Neural progenitor cell (in vitro differentiated cells): Measurements from ENCODE around the gene LAG3. TPM values are rescaled to one million over a fixed set of nuclear protein-coding genes. Genes with fewer than 3 reads are reported as not detected.

Source experiments
- DNase-seq: peaks from one replicate; pipeline ENCODE4 v3.0.0-alpha.2; 2016; ENCODE audit warnings: low spot score
- H2AFZ ChIP-seq: fragments of 200-600 bp; sonication (generic); replicated peaks from 2 replicates; pipeline ENCODE4 v1.6.1; 2016; ENCODE audit warnings: antibody characterized with exemption
- H3F3A ChIP-seq: fragments of 200-600 bp; sonication (generic); 2 replicates; pipeline ENCODE4 v1.6.1; 2016; ENCODE audit warnings: antibody characterized with exemption, low read depth
- H3K27ac ChIP-seq: fragments of 200-600 bp; sonication (generic); 2 replicates; pipeline ENCODE4 v1.5.1; 2016; ENCODE audit warnings: mild to moderate bottlenecking
- H3K27me3 ChIP-seq: fragments of 200-600 bp; sonication (generic); 2 replicates; pipeline ENCODE4 v1.6.1; 2016; ENCODE audit warnings: mild to moderate bottlenecking, moderate library complexity
- H3K36me3 ChIP-seq: fragments of 200-600 bp; sonication (generic); 2 replicates; pipeline ENCODE4 v1.5.1; 2016
- H3K4me1 ChIP-seq: fragments of 200-600 bp; sonication (generic); 2 replicates; pipeline ENCODE4 v1.6.1; 2016; ENCODE audit warnings: mixed run types
- H3K4me2 ChIP-seq: fragments of 200-600 bp; sonication (generic); 2 replicates; pipeline ENCODE4 v1.6.1; 2016
- H3K4me3 ChIP-seq: fragments of 200-600 bp; sonication (generic); 2 replicates; pipeline ENCODE4 v1.5.1; 2016
- H3K79me2 ChIP-seq: fragments of 200-600 bp; sonication (generic); 2 replicates; pipeline ENCODE4 v1.6.1; 2016; ENCODE audit warnings: low read depth
- H3K9ac ChIP-seq: fragments of 200-600 bp; sonication (generic); 2 replicates; pipeline ENCODE4 v1.6.1; 2016
- H3K9me3 ChIP-seq: fragments of 200-600 bp; sonication (generic); 2 replicates; pipeline ENCODE4 v1.5.1; 2016; ENCODE audit warnings: low read depth
- H4K20me1 ChIP-seq: fragments of 200-600 bp; sonication (generic); 2 replicates; pipeline ENCODE4 v1.6.1; 2016; ENCODE audit warnings: low read depth
- H3K27ac Mint-ChIP-seq: 3 replicates; pipeline ENCODE4 v1.8.0; 2021; ENCODE audit warnings: mixed read lengths
- H3K27me3 Mint-ChIP-seq: 2 replicates; pipeline ENCODE4 v1.8.0; 2022; ENCODE audit warnings: low read depth, mild to moderate bottlenecking, inconsistent platforms, moderate library complexity, mixed read lengths; ENCODE audit not compliant: insufficient read depth
- H3K36me3 Mint-ChIP-seq: 3 replicates; pipeline ENCODE4 v1.8.0; 2021; ENCODE audit warnings: mixed read lengths
- H3K4me1 Mint-ChIP-seq: 3 replicates; pipeline ENCODE4 v1.8.0; 2021; ENCODE audit warnings: mixed read lengths
- H3K4me3 Mint-ChIP-seq: 3 replicates; pipeline ENCODE4 v1.8.0; 2021; ENCODE audit warnings: mild to moderate bottlenecking, moderate library complexity, mixed read lengths
- H3K9me3 Mint-ChIP-seq: 3 replicates; pipeline ENCODE4 v1.8.0; 2020; ENCODE audit warnings: mixed read lengths
- CTCF ChIP-seq: fragments of 200-600 bp; sonication (generic); IDR thresholded peaks from 2 replicates; pipeline ENCODE4 v1.5.1; 2017; ENCODE audit warnings: antibody characterized with exemption, mild to moderate bottlenecking
- EZH2 ChIP-seq: fragments of 200-600 bp; sonication (generic); IDR thresholded peaks from 2 replicates; pipeline ENCODE4 v1.6.1; 2017; ENCODE audit warnings: antibody characterized with exemption, mild to moderate bottlenecking, moderate library complexity
- EZH2phosphoT487 ChIP-seq: fragments of 200-600 bp; sonication (generic); IDR thresholded peaks from 2 replicates; pipeline ENCODE4 v1.6.1; 2017; ENCODE audit warnings: antibody characterized with exemption
- total RNA-seq: library from RNA; depleted of rRNA; stranded (reverse); fragments of >200 nt; gene quantifications from 2 replicates; pipeline ENCODE4 v1.2.3, GENCODE V29; 2015; ENCODE audit warnings: low replicate concordance

Gene LAG3
- total RNA-seq, 1 donor from 2014 or later, result 0.45 TPM

- Histone ChIP-seq H4K20me1 (no peaks in the 10 kb centered on the region), H3K27me3 (no peaks in the 10 kb centered on the region), H3K4me3 (no peak overlapping the region), H3K36me3 (no peaks in the 10 kb centered on the region), H3K4me1 (no peaks in the 10 kb centered on the region), H3K79me2 (no peaks in the 10 kb centered on the region), H3K27ac (no peak overlapping the region), H3K9me3 (no peaks in the 10 kb centered on the region), H2AFZ (no peak overlapping the region), H3F3A (peaks cover 3% of the 10 kb centered on the region), H3K9ac (no peak overlapping the region), H3K4me2 (no peak overlapping the region)
- no peak for DNase-seq
- Mint-ChIP-seq H3K27me3 (peaks cover 1% of the 10 kb centered on the region), H3K4me1 (peaks cover 9% of the 10 kb centered on the region), H3K9me3 (peaks cover 1% of the 10 kb centered on the region), H3K36me3 (peaks cover under 1% of the 10 kb centered on the region), H3K4me3 (no peak overlapping the region), H3K27ac (no peak overlapping the region)
- no peak for TF ChIP-seq CTCF
- TF ChIP-seq EZH2, result no peak
- no peak for TF ChIP-seq EZH2phosphoT487
Observed at GRCh38 chr12:6799147-6799546, 26.8 kb downstream of the LAG3 start.

GRCh38 chr12:6807170-6807569 lies 34.9 kb downstream of the LAG3 start:
- H3K9ac ChIP-seq, result no peak overlapping the region
- H3K4me2 ChIP-seq, result no peak overlapping the region
- no peaks in the 10 kb centered on the region for H3K9me3 ChIP-seq
- TF ChIP-seq EZH2phosphoT487 (no peak), CTCF (no peak), EZH2 (no peak)
- H3K27me3 ChIP-seq, result no peaks in the 10 kb centered on the region
- H3K4me1 Mint-ChIP-seq, result peaks cover 18% of the 10 kb centered on the region
- no peaks in the 10 kb centered on the region for H4K20me1 ChIP-seq
- peaks cover 11% of the 10 kb centered on the region for H3K4me1 ChIP-seq
- no peaks in the 10 kb centered on the region for H3K36me3 ChIP-seq
- H3K79me2 ChIP-seq, result no peaks in the 10 kb centered on the region
- H3K27me3 Mint-ChIP-seq, result peaks cover 8% of the 10 kb centered on the region
- no peak overlapping the region for H2AFZ ChIP-seq
- H3F3A ChIP-seq, result peaks cover 6% of the 10 kb centered on the region
- no peak overlapping the region for H3K4me3 Mint-ChIP-seq
- H3K4me3 ChIP-seq, result no peak overlapping the region
- H3K36me3 Mint-ChIP-seq, result peaks cover 2% of the 10 kb centered on the region
- no peak overlapping the region for H3K27ac ChIP-seq
- no peak for DNase-seq
- no peak overlapping the region for H3K27ac Mint-ChIP-seq
- peaks cover 5% of the 10 kb centered on the region for H3K9me3 Mint-ChIP-seq

- TF ChIP-seq EZH2 (no peak), CTCF (no peak), EZH2phosphoT487 (no peak)
- no peak overlapping the region for H3K9ac ChIP-seq
- H3F3A ChIP-seq, result peaks cover 6% of the 10 kb centered on the region
- H3K36me3 ChIP-seq, result no peaks in the 10 kb centered on the region
- no peak overlapping the region for H3K4me3 ChIP-seq
- peaks cover 4% of the 10 kb centered on the region for H3K9me3 Mint-ChIP-seq
- H3K4me1 ChIP-seq, result peaks cover 11% of the 10 kb centered on the region
- H3K27me3 Mint-ChIP-seq, result peaks cover 9% of the 10 kb centered on the region
- no peak overlapping the region for H3K4me2 ChIP-seq
- H3K79me2 ChIP-seq, result no peaks in the 10 kb centered on the region
- H3K9me3 ChIP-seq, result no peaks in the 10 kb centered on the region
- H3K4me1 Mint-ChIP-seq, result peaks cover 18% of the 10 kb centered on the region
- H3K27ac ChIP-seq, result no peak overlapping the region
- no peaks in the 10 kb centered on the region for H3K27me3 ChIP-seq
- no peak overlapping the region for H3K27ac Mint-ChIP-seq
- no peak overlapping the region for H2AFZ ChIP-seq
- no peak overlapping the region for H3K4me3 Mint-ChIP-seq
- H4K20me1 ChIP-seq, result no peaks in the 10 kb centered on the region
- no peak for DNase-seq
- peaks cover 2% of the 10 kb centered on the region for H3K36me3 Mint-ChIP-seq
Observed at GRCh38 chr12:6809056-6809455, 36.7 kb downstream of the LAG3 start.
